Osteoblast (primary cell): ENCODE measurements around the gene TARDBP. TPM values are rescaled to one million over a fixed set of nuclear protein-coding genes. Genes with fewer than 3 reads are reported as not detected.
A peak's percentile ranks its signal among the peaks of the same experiment; 100 is the strongest.

Source experiments
- DNase-seq: peaks from one replicate; pipeline ENCODE4 v3.0.0; 2011; ENCODE audit warnings: low spot score, mixed read lengths; ENCODE audit not compliant: insufficient read length; ENCODE audit errors: missing footprints
- H2AFZ ChIP-seq: 2 replicates; pipeline ENCODE4 v1.6.0; 2011; ENCODE audit warnings: mild to moderate bottlenecking, low read length
- H3K27ac ChIP-seq: 2 replicates; pipeline ENCODE4 v1.5.1; 2011; ENCODE audit warnings: mild to moderate bottlenecking, low read depth, low read length, moderate library complexity
- H3K27me3 ChIP-seq: 2 replicates; pipeline ENCODE4 v1.6.0; 2012; ENCODE audit warnings: mild to moderate bottlenecking, control low read depth, inconsistent platforms, low read length, moderate library complexity; ENCODE audit not compliant: insufficient read depth
- H3K36me3 ChIP-seq: 2 replicates; pipeline ENCODE4 v1.5.1; 2011; ENCODE audit warnings: mild to moderate bottlenecking, low read length, control low read depth, moderate library complexity; ENCODE audit not compliant: insufficient read depth
- H3K4me1 ChIP-seq: 2 replicates; pipeline ENCODE4 v1.5.1; 2011; ENCODE audit warnings: mild to moderate bottlenecking, low read length, control low read depth, moderate library complexity; ENCODE audit not compliant: insufficient read depth
- H3K4me2 ChIP-seq: 2 replicates; pipeline ENCODE4 v1.6.0; 2011; ENCODE audit warnings: mild to moderate bottlenecking, low read length; ENCODE audit not compliant: insufficient read depth
- H3K4me3 ChIP-seq: fragments of 200-600 bp; sonication (generic); 3 replicates; pipeline ENCODE4 v1.5.1; 2012; ENCODE audit warnings: mild to moderate bottlenecking, low read length, inconsistent platforms; ENCODE audit not compliant: insufficient read depth
- H3K79me2 ChIP-seq: 2 replicates; pipeline ENCODE4 v1.6.0; 2012; ENCODE audit warnings: mild to moderate bottlenecking, low read length, control low read depth, inconsistent platforms; ENCODE audit not compliant: insufficient read depth
- H3K9me3 ChIP-seq: 2 replicates; pipeline ENCODE4 v1.5.1; 2011; ENCODE audit warnings: low read depth, low read length, control low read depth
- H4K20me1 ChIP-seq: 2 replicates; pipeline ENCODE4 v1.6.0; 2012; ENCODE audit warnings: mild to moderate bottlenecking, low read length, control low read depth; ENCODE audit not compliant: insufficient read depth
- total RNA-seq: library from RNA; depleted of rRNA; stranded (reverse); fragments of >200 nt; gene quantifications from 2 replicates; pipeline ENCODE4 v1.2.3, GENCODE V29; 2012
- TF ChIP-seq, protein P1 (sequence below): IDR thresholded peaks from 2 replicates; pipeline ENCODE4 v1.5.1; 2011; ENCODE audit warnings: mild to moderate bottlenecking, low read depth, low read length, moderate library complexity; ENCODE audit errors: extremely low read depth

Gene TARDBP
- total RNA-seq, 1 donor = 71.7 TPM

DNA sequence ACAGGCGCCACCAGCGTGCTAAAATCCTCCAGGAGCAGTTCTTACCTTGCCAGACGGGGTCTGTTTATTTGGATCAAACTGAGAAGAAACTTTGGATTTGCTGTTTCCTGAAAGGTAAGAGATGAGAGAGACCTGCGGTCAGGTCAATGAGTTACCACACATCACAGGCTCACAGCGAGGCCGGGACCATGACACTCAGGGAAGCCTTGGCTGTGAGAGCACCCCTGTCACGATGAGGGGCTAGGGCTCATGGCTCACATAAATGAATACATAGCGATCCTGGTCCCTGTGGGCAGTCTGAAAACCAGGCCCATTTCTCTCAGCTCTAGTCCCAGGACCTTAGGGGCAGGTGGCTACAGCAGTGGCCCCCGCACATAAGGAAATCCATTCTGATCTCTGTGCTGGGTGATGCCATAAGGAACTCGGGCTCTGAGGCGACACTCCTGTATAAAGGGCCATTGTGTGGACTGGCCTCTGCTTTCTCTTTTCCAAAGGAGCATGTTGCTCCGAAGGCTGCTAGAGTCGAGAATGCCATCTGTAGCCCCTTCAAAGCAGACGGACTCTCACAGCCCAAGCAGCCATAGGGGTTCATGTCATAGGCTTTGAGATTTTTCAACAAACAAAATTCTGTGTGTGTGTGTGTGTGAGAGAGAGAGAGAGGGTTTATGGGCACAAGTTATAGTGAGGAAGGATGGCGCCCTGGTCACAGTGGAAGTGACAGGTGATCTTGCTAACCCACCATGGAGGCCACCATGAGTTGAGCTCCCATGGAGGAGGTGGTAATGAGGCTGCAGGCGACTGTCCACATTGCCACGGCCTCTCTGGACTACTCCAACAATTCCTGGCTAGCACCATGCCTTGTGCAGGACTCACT, 56.4 kb downstream of the TARDBP start:
- no peaks in the 10 kb centered on the region for H3K79me2 ChIP-seq
- TF ChIP-seq, protein P1, sequence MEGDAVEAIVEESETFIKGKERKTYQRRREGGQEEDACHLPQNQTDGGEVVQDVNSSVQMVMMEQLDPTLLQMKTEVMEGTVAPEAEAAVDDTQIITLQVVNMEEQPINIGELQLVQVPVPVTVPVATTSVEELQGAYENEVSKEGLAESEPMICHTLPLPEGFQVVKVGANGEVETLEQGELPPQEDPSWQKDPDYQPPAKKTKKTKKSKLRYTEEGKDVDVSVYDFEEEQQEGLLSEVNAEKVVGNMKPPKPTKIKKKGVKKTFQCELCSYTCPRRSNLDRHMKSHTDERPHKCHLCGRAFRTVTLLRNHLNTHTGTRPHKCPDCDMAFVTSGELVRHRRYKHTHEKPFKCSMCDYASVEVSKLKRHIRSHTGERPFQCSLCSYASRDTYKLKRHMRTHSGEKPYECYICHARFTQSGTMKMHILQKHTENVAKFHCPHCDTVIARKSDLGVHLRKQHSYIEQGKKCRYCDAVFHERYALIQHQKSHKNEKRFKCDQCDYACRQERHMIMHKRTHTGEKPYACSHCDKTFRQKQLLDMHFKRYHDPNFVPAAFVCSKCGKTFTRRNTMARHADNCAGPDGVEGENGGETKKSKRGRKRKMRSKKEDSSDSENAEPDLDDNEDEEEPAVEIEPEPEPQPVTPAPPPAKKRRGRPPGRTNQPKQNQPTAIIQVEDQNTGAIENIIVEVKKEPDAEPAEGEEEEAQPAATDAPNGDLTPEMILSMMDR = no peak
- H3K4me3 ChIP-seq = no peak overlapping the region
- no peaks in the 10 kb centered on the region for H4K20me1 ChIP-seq
- peaks cover 75% of the 10 kb centered on the region for H3K36me3 ChIP-seq
- no peaks in the 10 kb centered on the region for H3K9me3 ChIP-seq
- no peaks in the 10 kb centered on the region for H3K27me3 ChIP-seq
- H3K4me1 ChIP-seq = no peaks in the 10 kb centered on the region
- H3K4me2 ChIP-seq = no peak overlapping the region
- H2AFZ ChIP-seq = no peak overlapping the region
- no peak overlapping the region for H3K27ac ChIP-seq
- peak; percentile 62 for DNase-seq

DNA sequence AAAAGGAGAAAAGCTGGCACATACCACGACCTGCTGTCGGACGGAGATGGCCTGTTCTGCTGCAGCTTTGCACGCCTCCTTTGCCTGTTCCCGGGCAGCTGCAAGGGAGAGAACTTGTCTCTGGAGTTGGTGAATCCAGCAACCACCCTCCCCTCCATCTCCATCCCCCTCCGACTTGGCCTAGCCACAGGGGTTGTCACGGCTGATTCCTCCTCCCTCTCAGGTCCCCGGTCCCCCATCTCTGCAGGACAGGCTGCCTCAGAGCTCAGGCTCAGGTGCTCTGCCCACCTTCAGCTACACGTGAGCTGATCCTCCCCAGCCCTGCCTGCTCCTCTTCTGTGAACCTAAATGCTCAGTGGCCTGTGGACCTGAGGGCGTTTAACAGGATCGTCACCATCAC, 58.4 kb downstream of the TARDBP start:
- Histone ChIP-seq H3K36me3 (peaks cover 72% of the 10 kb centered on the region), H3K4me2 (no peak overlapping the region), H3K9me3 (no peaks in the 10 kb centered on the region), H3K4me3 (no peak overlapping the region), H2AFZ (no peak overlapping the region), H3K27me3 (no peaks in the 10 kb centered on the region), H3K27ac (no peak overlapping the region), H3K4me1 (no peaks in the 10 kb centered on the region), H3K79me2 (no peaks in the 10 kb centered on the region), H4K20me1 (no peaks in the 10 kb centered on the region)
- peak; percentile 13 for DNase-seq
- TF ChIP-seq, protein P1 = no peak

DNA sequence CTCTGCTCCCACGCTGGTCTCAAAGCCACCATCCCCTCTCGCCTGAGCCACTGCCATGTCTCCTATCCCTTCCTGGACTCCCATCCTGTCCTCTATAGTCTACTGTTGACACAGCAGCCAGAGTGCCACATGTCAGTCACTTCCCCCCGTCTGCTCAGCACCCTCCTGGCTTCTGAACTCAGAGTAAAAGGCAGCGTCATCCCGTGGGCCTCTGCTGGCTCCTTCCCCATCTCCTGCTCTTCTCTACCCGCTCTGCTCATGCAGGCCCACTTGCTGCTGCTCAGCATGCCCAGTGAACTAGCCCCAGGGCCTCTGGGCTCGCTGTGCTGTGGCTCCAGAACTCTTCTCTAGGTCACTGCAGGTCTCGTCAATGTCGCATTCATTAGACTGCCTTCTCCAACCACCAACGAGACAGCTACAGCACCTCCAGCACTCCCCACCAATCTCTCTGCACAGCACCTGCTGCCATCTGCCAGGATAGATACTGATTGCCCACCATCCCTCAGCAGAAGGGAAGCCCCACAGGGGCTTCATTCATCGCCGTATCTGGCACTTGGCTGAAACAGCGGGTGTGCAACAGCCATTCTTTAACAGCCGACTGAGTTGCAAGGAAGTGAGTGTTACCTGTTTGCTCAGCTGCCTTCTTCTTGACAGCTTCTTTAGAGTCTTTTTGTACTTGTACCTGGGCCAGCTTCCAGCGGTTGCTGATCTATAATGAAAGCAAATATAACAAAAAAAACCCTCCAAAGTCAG, 59.2 kb downstream of the TARDBP start:
- H3K36me3 ChIP-seq = peaks cover 73% of the 10 kb centered on the region
- H3K4me2 ChIP-seq = no peak overlapping the region
- H3K79me2 ChIP-seq = no peaks in the 10 kb centered on the region
- H4K20me1 ChIP-seq = no peaks in the 10 kb centered on the region
- H3K4me1 ChIP-seq = no peaks in the 10 kb centered on the region
- no peaks in the 10 kb centered on the region for H3K27me3 ChIP-seq
- TF ChIP-seq, protein P1 = no peak
- H3K9me3 ChIP-seq = no peaks in the 10 kb centered on the region
- no peak overlapping the region for H2AFZ ChIP-seq
- H3K4me3 ChIP-seq = no peak overlapping the region
- peak; percentile 22 for DNase-seq
- H3K27ac ChIP-seq = no peak overlapping the region
